ENCODE data around the gene CCDC195.

The CCDC195 gene, protein sequence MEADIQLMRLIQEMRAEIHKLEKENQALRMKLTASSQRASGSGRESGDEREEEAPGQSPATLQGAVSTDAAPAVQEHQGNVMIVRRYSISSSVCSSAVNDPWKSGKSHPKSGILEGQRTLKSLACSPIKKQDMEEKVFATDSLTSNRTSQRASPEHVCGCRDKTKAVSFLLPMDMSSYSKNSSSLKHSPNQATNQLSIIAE

DNA sequence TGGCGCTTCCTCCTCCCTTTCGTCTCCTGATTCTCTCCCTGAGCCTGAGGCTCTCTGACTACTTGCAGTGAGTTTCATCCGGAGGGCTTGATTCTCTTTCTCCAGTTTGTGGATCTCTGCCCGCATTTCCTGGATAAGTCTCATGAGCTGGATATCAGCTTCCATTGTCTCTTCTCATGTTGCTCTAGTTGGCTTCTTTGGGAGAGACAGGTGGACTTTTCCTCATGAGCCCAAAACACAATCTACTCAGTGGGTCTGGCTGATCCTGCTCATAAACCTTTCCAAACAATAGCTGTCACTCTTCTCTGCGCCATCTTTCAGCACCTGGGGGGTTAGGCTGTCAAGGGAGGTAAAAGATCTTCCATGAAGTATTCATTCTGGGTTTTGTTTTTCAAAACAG is at the start of gene CCDC195:
TSS of gene CCDC195 (minus strand) at position 165 of the 400 bp plus-strand sequence. CDS start at position 165, 0 bp downstream.
- DNase-seq: no peak

GRCh38 chr2:224764565-224765236 is 48.5 kb upstream of the CCDC195 start:
- DNase-seq: no peak

- no peak for DNase-seq
Measured at GRCh38 chr2:224757934-224758548, 41.9 kb upstream of the CCDC195 start.

GRCh38 chr2:224753743-224754540 is 37.8 kb upstream of the CCDC195 start:
- DNase-seq: no peak

GRCh38 chr2:224751996-224752698 is 36.0 kb upstream of the CCDC195 start:
- DNase-seq: no peak

- DNase-seq: no peak
Measured at GRCh38 chr2:224749136-224749535, 33.0 kb upstream of the CCDC195 start.

GRCh38 chr2:224747765-224748164 is 31.6 kb upstream of the CCDC195 start:
- DNase-seq: no peak

DNA sequence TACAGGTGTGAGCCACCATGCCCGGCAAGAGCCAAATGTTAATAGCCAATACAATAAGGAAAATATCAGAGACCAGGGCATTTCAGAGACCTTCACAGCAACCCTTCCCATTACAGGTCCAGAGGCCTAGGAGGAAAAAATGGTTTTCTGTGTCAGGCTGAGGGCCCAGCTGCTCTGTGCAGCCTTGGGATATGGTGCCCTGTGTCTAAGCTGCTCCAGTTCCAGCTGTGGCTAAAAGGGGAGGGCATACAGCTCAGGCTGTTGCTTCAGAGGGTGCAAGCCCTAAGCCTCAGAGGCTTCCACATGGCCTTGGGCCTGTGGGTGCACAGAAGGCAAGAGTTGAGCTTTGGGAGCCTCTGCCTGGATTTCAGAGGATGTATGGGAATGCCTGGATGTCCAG is 20.1 kb upstream of the CCDC195 start:
- DNase-seq: no peak

GRCh38 chr2:224734949-224735348 is 18.8 kb upstream of the CCDC195 start:
- DNase-seq: no peak

GRCh38 chr2:224731665-224732064 is 15.5 kb upstream of the CCDC195 start:
- no peak for DNase-seq

DNA sequence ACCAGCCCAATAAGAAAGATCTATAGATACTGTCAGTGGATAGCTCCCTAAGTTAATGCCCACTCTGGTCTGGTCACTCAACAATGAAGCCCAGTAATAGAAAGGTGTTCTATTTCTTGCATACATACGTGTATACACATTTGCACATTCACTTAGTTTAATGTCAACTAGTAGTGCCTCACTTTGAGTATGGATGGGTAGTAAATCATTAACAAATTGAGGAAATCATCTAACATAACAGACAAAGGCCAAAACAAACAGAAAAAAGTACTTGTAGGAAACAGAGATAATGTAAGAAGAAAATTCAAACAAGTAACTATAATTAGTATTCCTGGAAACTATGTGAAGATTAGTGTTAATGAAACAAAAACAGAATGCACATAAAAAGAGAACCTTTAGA is 13.3 kb upstream of the CCDC195 start:
- DNase-seq: no peak

- no peak for DNase-seq
Measured at GRCh38 chr2:224724331-224724730, 8.2 kb upstream of the CCDC195 start.

DNA sequence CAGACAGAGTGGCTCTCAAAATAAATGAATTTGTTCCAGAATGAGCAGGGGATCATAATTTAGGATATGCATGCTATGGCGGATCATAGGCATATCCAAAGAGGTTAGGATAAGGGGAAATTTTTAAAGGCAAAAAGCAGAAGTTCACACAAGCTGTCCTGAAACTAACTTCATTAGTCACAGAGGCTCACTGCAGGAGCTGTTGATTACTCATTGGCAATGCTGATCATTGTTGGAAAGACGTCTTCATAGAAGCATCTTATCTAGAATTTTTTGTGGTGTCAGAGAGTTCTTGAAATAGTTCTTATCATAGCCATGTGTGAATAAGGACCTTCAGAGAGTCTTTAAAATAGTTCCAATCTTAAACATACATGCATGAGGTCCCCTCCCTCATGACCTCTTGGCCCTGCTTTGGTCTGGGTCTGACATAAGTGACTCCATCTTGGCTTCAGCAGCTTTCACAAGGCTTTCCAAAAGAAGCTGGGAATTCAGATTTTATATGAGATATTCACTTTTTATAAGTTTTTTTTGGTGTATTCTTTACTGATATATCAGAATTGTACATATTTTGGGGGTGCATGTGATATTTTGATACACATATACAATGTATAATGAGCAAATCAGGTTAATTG is 7.5 kb upstream of the CCDC195 start:
- no peak for DNase-seq

DNA sequence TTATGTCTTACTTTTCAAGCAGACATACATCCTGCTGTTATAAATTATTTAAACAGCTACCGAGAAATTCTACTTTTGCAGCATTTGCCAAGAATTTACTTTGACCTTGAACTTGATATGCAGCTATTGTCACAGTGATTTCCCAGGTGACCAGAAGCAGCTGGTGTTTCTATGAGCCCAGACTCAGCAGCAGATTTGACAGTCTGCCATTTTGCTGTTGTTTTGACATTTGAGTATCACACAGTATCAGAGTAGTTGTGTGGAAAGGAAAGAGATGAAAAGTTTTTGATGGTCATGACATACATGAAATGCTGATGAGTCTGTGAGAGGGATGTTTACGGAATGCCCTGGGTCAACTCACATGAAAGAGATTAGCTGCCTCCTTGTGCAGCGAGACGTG is 6.6 kb upstream of the CCDC195 start:
- DNase-seq: no peak

- no peak for DNase-seq
Measured at GRCh38 chr2:224722250-224722649, 6.1 kb upstream of the CCDC195 start.

GRCh38 chr2:224716921-224717320 is 756 bp upstream of the CCDC195 start:
- DNase-seq: no peak

GRCh38 chr2:224711859-224712665 is 4.1 kb downstream of the CCDC195 start:
- DNase-seq: no peak

GRCh38 chr2:224711381-224711780 is 4.8 kb downstream of the CCDC195 start:
- DNase-seq: no peak

- no peak for DNase-seq
Measured at GRCh38 chr2:224709301-224709700, 6.9 kb downstream of the CCDC195 start.

- DNase-seq: no peak
Measured at GRCh38 chr2:224694502-224694901, 21.7 kb downstream of the CCDC195 start.

GRCh38 chr2:224691563-224691962 is 24.6 kb downstream of the CCDC195 start:
- no peak for DNase-seq

Measured in stimulated activated CD4-positive, alpha-beta T cell treated with anti-CD3 and anti-CD28 coated beads, Interleukin-2, amount 100 ng/mL, for 24 hours (primary cell).